ENCODE measurements around the gene LMNB1. TPM values are rescaled to one million over a fixed set of nuclear protein-coding genes. Genes with fewer than 3 reads are reported as not detected.

Gene LMNB1
- total and polyA plus RNA-seq, 12 donors: 0.78 to 14.7 (median 1.4) TPM

GRCh38 chr5:126746290-126746689 lies 30.6 kb upstream of the LMNB1 start:
- peaks cover 0 to 13% (median 0%) of the 10 kb centered on the region in 9 donors for H3K4me1 ChIP-seq
- intact Hi-C loops (cut with DNase I): no loop called here
- peaks cover 0 to 16% (median 7%) of the 10 kb centered on the region in 7 donors for H3K27me3 ChIP-seq
- no peak for TF ChIP-seq CTCF (IDR thresholded peaks at IDR 0.05)
- DNase-seq (no peak), ATAC-seq (no peak)
- H3K4me3 ChIP-seq: no peak overlapping the region
- no peaks in the 10 kb centered on the region for H3K36me3 ChIP-seq
- H3K9me3 ChIP-seq: no peaks in the 10 kb centered on the region
- H3K27ac ChIP-seq: no peak overlapping the region

GRCh38 chr5:126752081-126752785 lies 24.7 kb upstream of the LMNB1 start:
- WGBS, 2 donors: 87 to 88% methylated on average over 3 of the region's 5 CpGs
- H3K36me3 ChIP-seq: no peaks in the 10 kb centered on the region
- TF ChIP-seq CTCF (IDR thresholded peaks at IDR 0.05): no peak
- intact Hi-C loops (cut with DNase I): no loop called here
- no peaks in the 10 kb centered on the region for H3K9me3 ChIP-seq
- H3K27ac ChIP-seq: no peak overlapping the region
- DNase-seq: no peak
- H3K4me3 ChIP-seq: no peak overlapping the region
- ATAC-seq: no peak
- H3K4me1 ChIP-seq: peaks cover 0 to 31% (median 0%) of the 10 kb centered on the region in 9 donors
- peaks cover 0 to 24% (median 7%) of the 10 kb centered on the region in 7 donors for H3K27me3 ChIP-seq

DNA sequence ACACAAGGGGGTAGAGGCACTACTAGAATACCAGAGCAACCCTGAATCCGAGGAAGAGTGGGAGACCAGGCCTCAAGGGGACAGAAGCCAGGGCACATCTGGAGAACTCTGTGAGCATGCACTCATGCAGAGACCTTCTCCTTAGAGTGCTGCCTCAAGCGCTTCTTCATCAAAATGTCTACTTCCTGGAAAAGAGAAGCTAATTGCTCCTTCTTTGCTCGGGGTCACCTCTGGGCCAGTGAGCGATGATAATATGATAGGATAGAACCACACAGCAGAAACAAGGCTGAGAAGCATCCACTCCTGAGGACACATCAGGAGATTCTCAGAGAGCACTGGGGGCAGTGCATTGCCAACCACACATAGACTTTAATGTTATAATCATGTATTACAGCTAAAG lies 23.7 kb upstream of the LMNB1 start:
- no peak overlapping the region for H3K4me3 ChIP-seq
- 63 to 82% methylated on average over 4 of the region's 4 CpGs for WGBS, 2 donors
- ATAC-seq: no peak

DNA sequence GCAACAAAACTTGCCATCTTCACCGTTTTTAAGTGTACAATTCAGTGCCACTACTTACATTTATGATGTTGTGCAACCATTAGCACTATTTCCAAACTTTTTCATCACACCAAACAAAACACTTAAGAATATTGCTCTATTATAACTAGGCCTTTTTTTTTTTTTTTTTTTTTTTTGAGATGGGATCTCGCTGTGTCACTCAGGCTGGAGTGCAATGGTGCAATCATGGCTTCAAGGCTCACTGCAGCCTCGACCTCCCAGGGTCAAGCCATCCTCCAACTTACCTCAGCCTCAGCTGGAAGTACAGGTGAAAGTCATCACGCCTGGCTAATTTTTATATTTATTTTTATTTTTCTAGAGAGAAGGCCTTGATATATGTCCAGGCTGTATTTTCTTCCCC lies 22.3 kb upstream of the LMNB1 start:
- H3K27ac ChIP-seq: no peak overlapping the region
- peaks cover 0 to 37% (median 0%) of the 10 kb centered on the region in 9 donors for H3K4me1 ChIP-seq
- no peaks in the 10 kb centered on the region for H3K9me3 ChIP-seq
- H3K4me3 ChIP-seq: no peak overlapping the region
- WGBS, 2 donors: 82 to 89% methylated on average over 4 of the region's 4 CpGs
- TF ChIP-seq CTCF (IDR thresholded peaks at IDR 0.05): no peak
- no peaks in the 10 kb centered on the region for H3K36me3 ChIP-seq
- intact Hi-C loops (cut with DNase I): no loop called here
- DNase-seq: no peak
- ATAC-seq: no peak
- H3K27me3 ChIP-seq: peaks cover 0 to 24% (median 7%) of the 10 kb centered on the region in 7 donors

More for the DNA sequence above, 23.7 kb upstream of the LMNB1 start:
- Histone ChIP-seq H3K27me3 (peaks cover 0 to 24% (median 7%) of the 10 kb centered on the region in 7 donors), H3K9me3 (no peaks in the 10 kb centered on the region), H3K27ac (no peak overlapping the region), H3K4me1 (peaks cover 0 to 30% (median 0%) of the 10 kb centered on the region in 9 donors), H3K36me3 (no peaks in the 10 kb centered on the region)
- intact Hi-C loops (cut with DNase I): no loop called here
- no peak for DNase-seq
- TF ChIP-seq CTCF (IDR thresholded peaks at IDR 0.05): no peak
